GM18867 (cell line): ENCODE data around the gene HSF2.
"Not testable (repeated sequence)": the region's sequence is repeated elsewhere in the genome, so short reads cannot be mapped to it uniquely, and the experiment has no call there.

Experiments
- ATAC-seq: cut with Tn5 transposase; IDR thresholded peaks from one replicate; pipeline ENCODE4 v1.9.1; 2021; ENCODE audit warnings: mild to moderate bottlenecking, moderate library complexity; ENCODE audit not compliant: unreplicated experiment

Gene HSF2

GRCh38 chr6:122449069-122449468 lies 49.6 kb downstream of the HSF2 start:
- no peak for ATAC-seq

DNA sequence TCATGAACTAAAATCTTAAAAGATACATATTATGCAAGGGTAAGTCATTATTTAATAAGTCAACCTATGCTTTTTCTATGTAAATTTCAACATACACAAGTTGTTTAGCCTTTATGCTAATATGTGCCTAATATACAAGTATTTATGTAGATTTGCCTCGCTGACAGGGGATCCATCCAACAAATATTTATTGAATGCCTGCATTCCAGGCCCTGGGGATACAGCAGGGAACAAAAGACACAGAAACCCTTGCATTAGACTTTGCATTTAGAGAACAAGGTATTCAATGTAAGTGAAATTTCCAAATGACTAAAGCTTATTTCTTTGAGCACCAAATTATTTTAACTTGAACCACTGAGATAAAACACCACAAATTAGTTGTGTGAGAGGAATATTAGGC lies 53.1 kb downstream of the HSF2 start:
- no peak for ATAC-seq

GRCh38 chr6:122454673-122455072 lies 55.2 kb downstream of the HSF2 start:
- ATAC-seq, result no peak

DNA sequence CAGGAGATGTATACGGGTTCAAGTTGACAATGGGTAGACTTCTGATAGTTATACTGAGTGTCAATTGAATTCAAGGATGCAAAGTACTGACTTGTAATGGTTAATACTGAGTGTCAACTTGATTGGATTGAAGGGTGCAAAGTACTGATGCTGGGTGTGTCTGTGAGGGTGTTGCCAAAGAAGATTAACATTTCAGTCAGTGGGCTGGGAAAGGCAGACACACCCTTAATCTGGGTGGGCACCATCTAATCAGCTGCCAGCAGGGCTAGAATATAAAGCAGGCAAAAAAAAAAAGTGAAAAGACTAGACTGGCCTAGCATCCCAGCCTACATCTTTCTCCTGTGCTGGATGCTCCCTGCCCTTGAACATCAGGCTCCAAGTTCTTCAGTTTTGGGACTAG lies 55.7 kb downstream of the HSF2 start:
- not testable (repeated sequence) for ATAC-seq

DNA sequence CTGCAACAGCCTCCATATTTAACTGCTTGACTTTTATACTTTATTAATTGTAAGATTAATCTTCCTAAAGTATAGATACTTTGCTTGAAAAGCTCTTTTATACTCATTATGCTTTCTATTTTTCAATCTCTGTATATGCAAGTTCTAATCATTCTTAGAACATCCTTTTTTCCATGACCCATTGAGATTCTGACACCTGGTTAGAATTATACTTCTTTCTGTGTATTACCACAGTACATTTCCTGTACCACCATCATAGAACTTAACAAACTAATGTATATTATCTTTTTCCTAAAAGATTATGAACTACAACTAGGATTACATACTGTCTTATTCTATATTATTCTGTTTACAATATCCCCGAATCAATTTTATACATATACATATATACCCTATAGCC lies 58.6 kb downstream of the HSF2 start:
- no peak for ATAC-seq

- no peak for ATAC-seq
These were observed 59.8 kb downstream of the HSF2 start for GRCh38 chr6:122459240-122459639.

GRCh38 chr6:122459865-122460416 lies 60.5 kb downstream of the HSF2 start:
- not testable (repeated sequence) for ATAC-seq

DNA sequence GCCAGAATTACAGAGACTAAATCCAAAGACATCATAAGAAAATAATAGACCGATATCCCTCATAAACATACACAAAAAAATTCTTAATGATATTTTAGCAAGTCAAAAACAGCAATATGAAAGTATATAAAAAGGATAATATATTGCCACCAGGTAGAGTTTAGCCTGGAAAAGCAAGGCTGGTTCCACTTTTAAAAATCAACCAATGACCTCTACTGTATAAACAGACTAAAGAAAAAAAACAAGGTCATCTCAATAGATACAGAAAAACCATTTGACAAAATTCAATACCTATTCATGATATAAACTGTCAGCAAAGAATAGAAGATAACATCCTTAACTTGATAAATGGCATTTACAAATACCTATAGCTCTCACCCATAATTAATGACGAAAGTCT lies 62.4 kb downstream of the HSF2 start:
- no peak for ATAC-seq

GRCh38 chr6:122471107-122472021 lies 71.9 kb downstream of the HSF2 start, which contains the start of gene SERINC1:
Gene SERINC1 (minus strand): TSS chr6:122471807. CDS start chr6:122471737, 70 bp downstream.
- peak; percentile 99 for ATAC-seq

DNA sequence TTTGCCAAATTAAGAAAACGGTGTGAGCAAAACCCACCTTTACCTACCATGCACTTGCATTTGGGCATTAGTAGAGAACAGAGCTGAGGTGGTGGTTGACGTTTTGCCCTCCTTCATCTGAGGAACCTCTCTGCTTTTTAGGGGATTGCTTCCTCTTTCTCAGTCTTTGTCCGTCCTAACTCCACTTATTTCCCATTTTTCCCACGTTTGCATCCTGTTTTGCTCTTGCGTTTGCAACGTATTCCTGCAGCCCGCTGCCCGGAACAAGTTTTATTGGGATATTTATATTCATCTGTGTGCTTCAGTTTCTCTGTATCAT lies 72.5 kb downstream of the HSF2 start:
- ATAC-seq, result peak; percentile 59

GRCh38 chr6:122476131-122476530 lies 76.7 kb downstream of the HSF2 start:
- no peak for ATAC-seq

GRCh38 chr6:122482750-122483080 lies 83.3 kb downstream of the HSF2 start:
- no peak for ATAC-seq
